GM12872 (cell line): Measurements from ENCODE around the gene LRRC45.
A peak's percentile ranks its signal among the peaks of the same experiment; 100 is the strongest.

Experiments
- CTCF ChIP-seq: IDR thresholded peaks from 3 replicates; pipeline ENCODE4 v1.5.1; 2011; ENCODE audit warnings: low read depth, mild to moderate bottlenecking, low read length, moderate library complexity; ENCODE audit not compliant: insufficient read depth

LRRC45 gene

DNA sequence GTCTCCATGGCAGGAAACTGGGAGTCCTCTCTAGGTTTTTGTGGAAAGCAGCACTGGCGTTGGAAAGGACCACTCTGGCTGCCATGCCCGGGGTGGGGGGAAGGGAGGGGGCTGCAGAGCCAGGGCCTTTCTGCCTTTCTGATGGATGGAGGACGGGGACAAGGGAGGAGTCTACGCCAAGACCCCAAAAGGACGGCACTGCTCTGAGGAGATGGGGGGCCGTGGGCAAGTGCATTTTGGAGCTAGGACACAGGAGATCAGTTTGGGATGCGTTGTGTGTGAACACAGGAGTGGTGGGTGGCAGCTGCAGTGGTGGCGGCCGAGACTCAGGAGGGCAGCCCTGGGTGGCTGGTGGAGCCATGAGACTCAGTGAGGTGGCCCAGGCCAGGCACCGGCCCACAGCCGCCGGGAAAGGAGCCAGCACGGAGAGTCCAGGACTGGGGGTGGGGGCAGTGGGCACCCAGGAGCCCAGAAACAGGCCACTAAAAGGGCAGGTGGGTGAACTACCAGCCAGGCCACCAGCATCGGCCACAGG is 2.5 kb upstream of the LRRC45 start:
- no peak for TF ChIP-seq CTCF

DNA sequence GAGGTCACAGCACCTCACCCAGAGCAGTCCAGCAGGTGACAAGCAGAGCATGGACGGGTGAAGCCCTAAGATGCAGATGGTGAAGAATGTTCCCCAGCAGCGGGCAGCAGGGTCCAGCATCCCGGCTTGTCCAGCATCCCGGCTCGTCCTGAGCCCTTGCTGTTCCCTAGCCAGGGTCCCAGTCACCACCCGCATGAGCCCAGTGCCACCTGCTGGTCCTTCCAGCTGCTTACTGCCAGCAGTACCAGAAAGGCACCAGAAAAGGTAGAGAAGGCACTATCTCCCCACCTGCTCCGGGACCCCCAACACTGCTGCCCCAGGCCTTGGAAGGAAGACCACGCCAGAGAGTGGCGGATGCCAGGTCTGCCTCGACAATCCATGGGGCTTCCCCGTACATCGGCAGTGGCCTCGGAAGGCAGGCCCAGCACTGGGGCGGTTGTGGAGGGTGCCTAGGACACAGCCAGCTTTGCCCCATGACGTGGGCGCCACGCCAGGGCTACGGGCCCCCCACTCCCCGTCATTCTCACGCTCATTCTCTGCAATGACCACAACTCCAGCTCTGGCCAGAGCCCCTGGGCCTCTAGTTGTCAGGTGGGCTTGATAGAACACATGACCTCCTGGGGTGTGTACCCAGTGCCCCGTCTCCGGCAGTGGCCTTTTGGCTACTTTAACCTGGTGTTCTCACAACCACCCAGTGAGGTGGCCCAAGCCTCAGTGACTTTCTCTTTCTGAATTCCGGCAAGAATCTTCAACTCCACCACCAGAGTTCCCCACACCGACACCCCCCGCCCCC is 1.8 kb upstream of the LRRC45 start:
- TF ChIP-seq CTCF = peak; percentile 74

DNA sequence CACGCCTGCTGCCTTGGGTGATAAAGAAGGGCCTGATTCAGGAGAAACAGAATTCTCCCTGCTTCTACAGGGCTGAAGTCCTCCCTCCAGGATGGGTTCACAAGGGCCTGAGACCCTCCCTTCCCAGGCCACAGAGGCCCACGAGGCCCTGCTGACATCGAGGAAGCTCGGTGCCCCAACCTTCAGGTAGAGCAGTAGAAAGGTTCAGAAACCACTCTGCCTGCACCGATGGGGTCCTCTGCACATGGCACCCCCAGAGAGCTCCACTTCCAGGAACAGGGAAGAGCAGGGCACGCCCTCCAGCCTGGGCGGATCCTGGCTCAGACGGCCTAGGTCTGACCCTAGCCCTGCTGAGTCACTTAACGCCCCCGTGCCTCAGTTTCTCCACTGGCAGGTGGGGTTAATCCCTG is 1.2 kb upstream of the LRRC45 start:
- TF ChIP-seq CTCF = no peak

DNA sequence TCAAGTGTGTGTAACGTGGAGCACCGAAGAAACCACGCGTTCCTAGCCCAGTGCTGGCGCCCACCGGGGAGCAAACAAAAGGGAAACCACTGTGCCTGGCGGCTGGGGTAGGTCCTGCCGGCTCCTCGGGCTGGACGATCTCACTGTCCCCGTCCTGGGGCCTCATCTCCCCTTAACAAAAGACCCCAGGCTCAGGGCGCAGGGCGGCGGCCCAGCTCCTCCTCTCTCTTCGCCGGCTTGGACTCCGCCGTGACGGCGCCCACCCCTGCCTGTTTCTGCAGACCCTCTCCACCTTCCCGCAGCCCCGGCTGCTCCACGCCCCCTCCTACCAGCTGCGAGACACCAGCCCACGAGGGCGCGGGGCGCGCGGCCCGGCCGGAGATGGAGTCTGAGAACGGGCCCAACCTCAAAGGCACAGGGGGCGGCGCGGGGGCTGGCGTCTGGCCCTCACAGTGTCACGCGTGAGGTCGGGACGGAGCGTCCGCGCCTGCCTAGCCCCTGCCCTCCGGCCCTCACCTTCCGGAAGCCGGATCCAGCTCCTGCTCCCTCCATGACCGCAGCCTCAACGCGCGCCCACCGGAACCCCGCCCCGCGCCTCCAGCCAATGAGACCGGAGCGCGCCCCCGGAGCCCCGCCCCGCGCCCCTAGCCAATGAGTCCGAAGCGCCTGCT is 660 bp upstream of the LRRC45 start, which contains the start of gene CENPX:
Gene CENPX, minus strand, starts transcription at position 569 of the 671 bp plus-strand sequence. Its CDS starts 17 bp downstream, at position 552.
- no peak for TF ChIP-seq CTCF

DNA sequence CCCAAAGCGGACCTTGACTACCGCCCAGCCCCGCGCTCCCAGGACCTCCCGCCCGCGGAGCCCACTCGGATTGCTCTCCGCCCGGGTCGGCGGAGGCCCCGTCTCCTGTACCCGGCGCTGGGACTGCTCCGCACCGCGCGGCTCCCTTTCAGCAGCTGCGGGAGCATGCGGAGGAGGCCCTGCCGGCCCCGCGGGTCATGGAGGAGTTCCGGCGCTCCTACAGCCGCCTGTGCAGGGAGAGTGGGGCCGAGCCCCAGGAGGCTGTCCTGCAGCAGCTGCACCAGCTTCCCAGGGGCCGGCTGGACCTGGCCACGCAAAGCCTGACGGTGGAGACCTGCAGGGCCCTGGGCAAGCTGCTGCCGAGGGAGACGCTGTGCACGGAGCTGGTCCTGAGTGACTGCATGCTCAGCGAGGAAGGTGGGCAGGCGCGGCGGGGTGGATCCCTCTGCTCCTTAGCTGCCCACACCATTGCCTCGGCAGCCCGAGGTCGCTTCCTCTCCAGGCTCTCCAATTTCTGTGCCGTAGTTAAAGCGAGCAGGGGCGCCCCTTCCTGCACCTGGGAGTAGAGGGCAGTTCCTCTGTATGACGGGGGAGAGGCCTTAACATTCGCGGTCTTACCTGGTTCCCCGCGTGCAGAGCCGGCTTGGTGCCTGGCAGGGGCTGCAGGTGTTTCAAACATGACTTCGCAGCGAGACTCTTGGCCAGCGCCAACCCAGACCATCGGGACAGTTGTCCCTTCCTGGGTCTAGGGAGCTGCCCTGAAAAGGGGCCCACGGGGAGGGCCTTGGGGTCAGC is 539 bp downstream of the LRRC45 start:
- TF ChIP-seq CTCF = no peak

DNA sequence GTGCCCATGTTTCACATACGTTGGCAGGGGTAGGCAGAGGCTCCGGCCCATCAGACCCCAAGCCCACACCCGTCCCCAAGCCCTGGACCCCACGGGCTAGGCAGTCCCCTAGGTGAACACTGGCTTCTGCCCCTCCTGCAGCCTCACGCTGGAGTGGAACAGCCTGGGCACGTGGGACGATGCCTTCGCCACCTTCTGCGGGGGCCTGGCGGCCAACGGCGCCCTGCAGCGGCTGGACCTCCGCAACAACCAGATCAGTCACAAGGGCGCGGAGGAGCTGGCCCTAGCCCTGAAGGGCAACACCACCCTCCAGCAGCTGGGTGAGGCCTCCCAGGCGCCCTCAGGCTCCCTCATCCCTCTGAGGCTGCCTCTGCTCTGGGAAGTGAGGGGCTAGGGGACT is 1.8 kb downstream of the LRRC45 start:
- no peak for TF ChIP-seq CTCF
